SK-N-SH (cell line): ENCODE results near the gene PEX26. TPM values are rescaled to one million over a fixed set of nuclear protein-coding genes. Genes with fewer than 3 reads are reported as not detected.
"Not testable (repeated sequence)": the region's sequence is repeated elsewhere in the genome, so short reads cannot be mapped to it uniquely, and the experiment has no call there.

ENCODE experiments used
- CTCF ChIA-PET: fragments of 300-600, 350-600 bp; formaldehyde crosslinking; extraction: SDS; loops from one replicate; lab custom pipeline; 2021; lab: Yijun Ruan, JAX
- POLR2A ChIA-PET: fragments of 350-600 bp; sonication (Branson Sonifier 250); formaldehyde crosslinking; extraction: SDS; loops from one replicate; lab custom pipeline; 2020; ENCODE audit warnings: antibody characterized with exemption, inconsistent platforms; lab: Yijun Ruan, JAX
- DNase-seq: peaks from one replicate; pipeline ENCODE4 v3.0.0; 2012
- H2AFZ ChIP-seq: fragments of 200-600 bp; sonication (generic); 2 replicates; pipeline ENCODE4 v1.8.1; 2016; ENCODE audit warnings: antibody characterized with exemption, mild to moderate bottlenecking, low read depth
- H3F3A ChIP-seq: fragments of 200-600 bp; sonication (generic); replicated peaks from 2 replicates; pipeline ENCODE3; 2016; ENCODE audit warnings: antibody characterized with exemption, mild to moderate bottlenecking; ENCODE audit not compliant: insufficient read depth
- H3K27ac ChIP-seq, 2 experiments: fragments of 200-500 bp in 1 of 2; fragments of 200-600 bp in 1 of 2; sonication (Bioruptor generic) in 1 of 2; sonication (generic), shearing (Covaris generic) in 1 of 2; 2 replicates each; pipeline versions ENCODE4 v1.5.1 to v1.6.1; 2014 to 2016; ENCODE audit warnings: low read depth in 2 of 2, inconsistent platforms in 1 of 2, low read length in 1 of 2, mild to moderate bottlenecking in 1 of 2, mixed read lengths in 1 of 2
- H3K27me3 ChIP-seq: fragments of 200-600 bp; sonication (generic), shearing (Covaris generic); 2 replicates; pipeline ENCODE4 v1.6.1; 2016; ENCODE audit warnings: mixed run types; ENCODE audit not compliant: insufficient read depth
- H3K36me3 ChIP-seq, 2 experiments: fragments of 200-500 bp in 1 of 2; fragments of 200-600 bp in 1 of 2; sonication (Bioruptor generic) in 1 of 2; sonication (generic) in 1 of 2; replicated peaks in 1 of 2; 2 replicates each; pipeline versions ENCODE3 to v1.5.1; 2014 to 2016; ENCODE audit warnings: low read length in 1 of 2, mild to moderate bottlenecking in 1 of 2; ENCODE audit not compliant: insufficient read depth in 2 of 2, control insufficient read depth in 1 of 2
- H3K4me1 ChIP-seq, 2 experiments: fragments of 200-500 bp in 1 of 2; fragments of 200-600 bp in 1 of 2; sonication (Bioruptor generic) in 1 of 2; sonication (generic), shearing (Covaris generic) in 1 of 2; 2 replicates each; pipeline versions ENCODE4 v1.5.1 to v1.6.1; 2014 to 2016; ENCODE audit warnings: low read depth in 1 of 2, low read length in 1 of 2, mixed run types in 1 of 2; ENCODE audit not compliant: insufficient read depth in 2 of 2, control insufficient read depth in 1 of 2
- H3K4me2 ChIP-seq: fragments of 200-600 bp; sonication (generic), shearing (Covaris generic); 2 replicates; pipeline ENCODE4 v1.6.1; 2017; ENCODE audit warnings: mixed run types
- H3K4me3 ChIP-seq, 2 experiments: fragments of 200-500 bp in 1 of 2; fragments of 200-600 bp in 1 of 2; sonication (Bioruptor generic) in 1 of 2; sonication (generic), shearing (Covaris generic) in 1 of 2; 2 replicates each; pipeline versions ENCODE4 v1.5.1 to v1.8.1; 2014 to 2016; ENCODE audit warnings: low read depth in 2 of 2, inconsistent platforms in 1 of 2, low read length in 1 of 2, mild to moderate bottlenecking in 1 of 2, mixed read lengths in 1 of 2, moderate library complexity in 1 of 2
- H3K79me2 ChIP-seq: fragments of 200-600 bp; sonication (generic); 2 replicates; pipeline ENCODE4 v1.8.1; 2017; ENCODE audit warnings: mild to moderate bottlenecking; ENCODE audit not compliant: insufficient read depth
- H3K9ac ChIP-seq: fragments of 200-600 bp; sonication (generic); 2 replicates; pipeline ENCODE4 v1.6.1; 2017; ENCODE audit warnings: mixed run types
- H3K9me2 ChIP-seq: fragments of 200-600 bp; sonication (generic); 2 replicates; pipeline ENCODE4 v1.6.1; 2017; ENCODE audit warnings: mixed run types
- H3K9me3 ChIP-seq: fragments of 200-600 bp; sonication (generic); 2 replicates; pipeline ENCODE4 v1.6.1; 2017; ENCODE audit warnings: mixed run types, mild to moderate bottlenecking, moderate library complexity
- H4K20me1 ChIP-seq: fragments of 200-600 bp; sonication (generic); 2 replicates; pipeline ENCODE4 v1.6.1; 2017; ENCODE audit warnings: mild to moderate bottlenecking, mixed run types; ENCODE audit not compliant: insufficient read depth
- ELF1 ChIP-seq: IDR thresholded peaks from 2 replicates; pipeline ENCODE4 v1.4.0; 2012
- EP300 ChIP-seq, 2 experiments: IDR thresholded peaks; 2 replicates each; pipeline versions ENCODE4 v1.4.0 to v1.6.1; 2012; ENCODE audit warnings: borderline replicate concordance in 1 of 2, low read depth in 1 of 2, low read length in 1 of 2
- FOSL2 ChIP-seq: IDR thresholded peaks from 2 replicates; pipeline ENCODE4 v1.4.0; 2012; ENCODE audit warnings: low read depth, mild to moderate bottlenecking, moderate library complexity, borderline replicate concordance
- FOXM1 ChIP-seq: IDR thresholded peaks from 2 replicates; pipeline ENCODE4 v1.4.0; 2012; ENCODE audit warnings: low read depth, mild to moderate bottlenecking
- MEF2A ChIP-seq: IDR thresholded peaks from 2 replicates; pipeline ENCODE4 v1.4.0; 2012; ENCODE audit warnings: low read depth, borderline replicate concordance
- MXI1 ChIP-seq: IDR thresholded peaks from 2 replicates; pipeline ENCODE4 v1.6.1; 2012; ENCODE audit warnings: mild to moderate bottlenecking, low read depth, low read length, improper control_type of control experiment
- RCOR1 ChIP-seq: fragments of 150-350 bp; IDR thresholded peaks from 2 replicates; pipeline ENCODE4 v1.6.1; 2017; ENCODE audit warnings: antibody characterized with exemption, low read length
- RFX5 ChIP-seq: IDR thresholded peaks from 2 replicates; pipeline ENCODE4 v1.6.1; 2012; ENCODE audit warnings: mild to moderate bottlenecking, improper control_type of control experiment, low read length
- YY1 ChIP-seq: IDR thresholded peaks from 2 replicates; pipeline ENCODE4 v1.4.0; 2012; ENCODE audit warnings: low read depth, mild to moderate bottlenecking
- WGBS: methylation state at CpG from one replicate; pipeline ENCODE4 v1.1.6; 2017; ENCODE audit warnings: low lambda C conversion rate; 5-methylcytosine and 5-hydroxymethylcytosine counted together
- polyA plus RNA-seq, 3 experiments: library from polyadenylated mRNA; depleted of rRNA; stranded (reverse); fragments of >200 nt; gene quantifications; 2 replicates each; pipeline ENCODE4 v1.2.3, GENCODE V29; 2012
- TF ChIP-seq, protein P1 (sequence below): fragments of 150-350 bp; IDR thresholded peaks from 2 replicates; pipeline ENCODE4 v1.6.1; 2017; ENCODE audit warnings: antibody characterized with exemption, low read length, low read depth, borderline replicate concordance
- TF ChIP-seq, protein P2 (sequence below): IDR thresholded peaks from 2 replicates; pipeline ENCODE4 v1.4.0; 2012; ENCODE audit warnings: low read depth
- TF ChIP-seq, protein P3 (sequence below): fragments of 150-350 bp; IDR thresholded peaks from 2 replicates; pipeline ENCODE4 v1.6.1; 2016; ENCODE audit warnings: mild to moderate bottlenecking, low read depth, low read length
- TF ChIP-seq, protein P4 (sequence below): fragments of 200-600 bp; sonication (generic); IDR thresholded peaks from 2 replicates; pipeline ENCODE4 v1.6.1; 2017; ENCODE audit warnings: antibody characterized with exemption, mild to moderate bottlenecking, moderate library complexity

Gene PEX26
- polyA plus RNA-seq, 1 of the 3 experiments (the other 2 are of a cell fraction): 13.0 TPM

DNA sequence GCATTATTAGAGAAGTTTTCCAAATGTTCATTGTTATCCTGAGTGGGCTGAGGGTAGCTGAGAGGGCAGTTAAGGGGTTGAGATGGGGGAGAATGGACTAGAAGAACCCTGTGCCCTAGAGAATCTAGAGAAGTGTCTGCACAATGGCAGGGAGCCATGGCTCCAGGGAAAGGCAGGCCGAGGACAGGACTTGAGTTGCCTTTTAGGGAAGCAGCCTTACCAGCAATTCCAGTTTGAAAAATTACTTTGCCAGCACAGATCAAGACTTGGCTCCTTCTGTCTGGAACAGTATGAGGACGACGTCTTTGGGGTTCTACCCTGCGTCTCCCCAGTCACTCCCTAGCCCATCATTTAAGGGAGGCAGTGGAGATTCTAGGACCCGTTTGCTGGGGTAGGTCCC is 27.7 kb upstream of the PEX26 start:
- WGBS: 87% methylated on average over 5 of the region's 5 CpGs
- no peaks in the 10 kb centered on the region for H4K20me1 ChIP-seq
- POLR2A ChIA-PET: no interaction called here
- no peak overlapping the region for H3K27ac ChIP-seq
- no peak for TF ChIP-seq ELF1
- no peak for TF ChIP-seq RFX5
- TF ChIP-seq FOSL2: no peak
- TF ChIP-seq EP300 (IDR thresholded peaks at IDR 0.05; ENCODE audit: borderline replicate concordance in 1 of 2, low read depth in 1 of 2, low read length in 1 of 2): no peak
- no peak for TF ChIP-seq MEF2A
- no peak for TF ChIP-seq FOXM1
- TF ChIP-seq RCOR1: no peak
- TF ChIP-seq YY1: no peak
- TF ChIP-seq MXI1: no peak
- TF ChIP-seq, protein P1, sequence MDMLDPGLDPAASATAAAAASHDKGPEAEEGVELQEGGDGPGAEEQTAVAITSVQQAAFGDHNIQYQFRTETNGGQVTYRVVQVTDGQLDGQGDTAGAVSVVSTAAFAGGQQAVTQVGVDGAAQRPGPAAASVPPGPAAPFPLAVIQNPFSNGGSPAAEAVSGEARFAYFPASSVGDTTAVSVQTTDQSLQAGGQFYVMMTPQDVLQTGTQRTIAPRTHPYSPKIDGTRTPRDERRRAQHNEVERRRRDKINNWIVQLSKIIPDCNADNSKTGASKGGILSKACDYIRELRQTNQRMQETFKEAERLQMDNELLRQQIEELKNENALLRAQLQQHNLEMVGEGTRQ: no peak
- TF ChIP-seq, protein P2, sequence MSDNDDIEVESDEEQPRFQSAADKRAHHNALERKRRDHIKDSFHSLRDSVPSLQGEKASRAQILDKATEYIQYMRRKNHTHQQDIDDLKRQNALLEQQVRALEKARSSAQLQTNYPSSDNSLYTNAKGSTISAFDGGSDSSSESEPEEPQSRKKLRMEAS: no peak
- TF ChIP-seq, protein P3, sequence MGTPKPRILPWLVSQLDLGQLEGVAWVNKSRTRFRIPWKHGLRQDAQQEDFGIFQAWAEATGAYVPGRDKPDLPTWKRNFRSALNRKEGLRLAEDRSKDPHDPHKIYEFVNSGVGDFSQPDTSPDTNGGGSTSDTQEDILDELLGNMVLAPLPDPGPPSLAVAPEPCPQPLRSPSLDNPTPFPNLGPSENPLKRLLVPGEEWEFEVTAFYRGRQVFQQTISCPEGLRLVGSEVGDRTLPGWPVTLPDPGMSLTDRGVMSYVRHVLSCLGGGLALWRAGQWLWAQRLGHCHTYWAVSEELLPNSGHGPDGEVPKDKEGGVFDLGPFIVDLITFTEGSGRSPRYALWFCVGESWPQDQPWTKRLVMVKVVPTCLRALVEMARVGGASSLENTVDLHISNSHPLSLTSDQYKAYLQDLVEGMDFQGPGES: no peak
- TF ChIP-seq, protein P4, sequence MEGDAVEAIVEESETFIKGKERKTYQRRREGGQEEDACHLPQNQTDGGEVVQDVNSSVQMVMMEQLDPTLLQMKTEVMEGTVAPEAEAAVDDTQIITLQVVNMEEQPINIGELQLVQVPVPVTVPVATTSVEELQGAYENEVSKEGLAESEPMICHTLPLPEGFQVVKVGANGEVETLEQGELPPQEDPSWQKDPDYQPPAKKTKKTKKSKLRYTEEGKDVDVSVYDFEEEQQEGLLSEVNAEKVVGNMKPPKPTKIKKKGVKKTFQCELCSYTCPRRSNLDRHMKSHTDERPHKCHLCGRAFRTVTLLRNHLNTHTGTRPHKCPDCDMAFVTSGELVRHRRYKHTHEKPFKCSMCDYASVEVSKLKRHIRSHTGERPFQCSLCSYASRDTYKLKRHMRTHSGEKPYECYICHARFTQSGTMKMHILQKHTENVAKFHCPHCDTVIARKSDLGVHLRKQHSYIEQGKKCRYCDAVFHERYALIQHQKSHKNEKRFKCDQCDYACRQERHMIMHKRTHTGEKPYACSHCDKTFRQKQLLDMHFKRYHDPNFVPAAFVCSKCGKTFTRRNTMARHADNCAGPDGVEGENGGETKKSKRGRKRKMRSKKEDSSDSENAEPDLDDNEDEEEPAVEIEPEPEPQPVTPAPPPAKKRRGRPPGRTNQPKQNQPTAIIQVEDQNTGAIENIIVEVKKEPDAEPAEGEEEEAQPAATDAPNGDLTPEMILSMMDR: no peak
- H3K4me3 ChIP-seq: no peak overlapping the region
- no peak overlapping the region for H2AFZ ChIP-seq
- H3K36me3 ChIP-seq: no peaks in the 10 kb centered on the region
- no peaks in the 10 kb centered on the region for H3K9me2 ChIP-seq
- no peak overlapping the region for H3K9ac ChIP-seq
- DNase-seq: no peak
- H3K4me1 ChIP-seq: no peaks in the 10 kb centered on the region; a peak in 1 of 4 replicates
- no peaks in the 10 kb centered on the region for H3K9me3 ChIP-seq
- no peak overlapping the region for H3K4me2 ChIP-seq
- no peaks in the 10 kb centered on the region for H3K27me3 ChIP-seq
- H3K79me2 ChIP-seq: no peaks in the 10 kb centered on the region
- CTCF ChIA-PET: no interaction called here
- H3F3A ChIP-seq: no peaks in the 10 kb centered on the region

DNA sequence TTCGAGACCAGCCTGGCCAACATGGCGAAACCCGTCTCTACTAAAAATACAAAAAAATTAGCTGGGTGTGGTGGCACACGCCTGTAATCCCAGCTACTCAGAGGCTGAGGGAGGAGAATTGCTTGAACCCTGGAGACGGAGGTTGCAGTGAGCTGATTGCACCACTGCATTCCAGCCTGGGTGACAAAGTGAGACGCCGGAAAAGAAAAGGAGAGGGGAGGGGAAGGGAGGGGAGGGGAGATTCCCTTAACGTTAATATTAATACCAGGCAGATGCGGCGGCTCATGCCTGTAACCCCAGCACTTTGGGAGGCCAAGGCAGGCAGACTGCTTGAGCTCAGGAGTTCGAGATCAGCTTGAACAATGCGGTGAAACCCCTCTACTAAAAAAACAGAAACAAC is 26.7 kb upstream of the PEX26 start:
- CTCF ChIA-PET: interaction anchor here (0.6 kb wide), 2 partner anchors 27 to 493 kb away, joined by 3 to 4 read pairs; partner anchors contain the start of gene MICAL3
- POLR2A ChIA-PET: interaction anchor here (0.6 kb wide), 1 partner anchor 11 kb away, joined by 4 read pairs; no protein-coding TSS in a partner anchor

DNA sequence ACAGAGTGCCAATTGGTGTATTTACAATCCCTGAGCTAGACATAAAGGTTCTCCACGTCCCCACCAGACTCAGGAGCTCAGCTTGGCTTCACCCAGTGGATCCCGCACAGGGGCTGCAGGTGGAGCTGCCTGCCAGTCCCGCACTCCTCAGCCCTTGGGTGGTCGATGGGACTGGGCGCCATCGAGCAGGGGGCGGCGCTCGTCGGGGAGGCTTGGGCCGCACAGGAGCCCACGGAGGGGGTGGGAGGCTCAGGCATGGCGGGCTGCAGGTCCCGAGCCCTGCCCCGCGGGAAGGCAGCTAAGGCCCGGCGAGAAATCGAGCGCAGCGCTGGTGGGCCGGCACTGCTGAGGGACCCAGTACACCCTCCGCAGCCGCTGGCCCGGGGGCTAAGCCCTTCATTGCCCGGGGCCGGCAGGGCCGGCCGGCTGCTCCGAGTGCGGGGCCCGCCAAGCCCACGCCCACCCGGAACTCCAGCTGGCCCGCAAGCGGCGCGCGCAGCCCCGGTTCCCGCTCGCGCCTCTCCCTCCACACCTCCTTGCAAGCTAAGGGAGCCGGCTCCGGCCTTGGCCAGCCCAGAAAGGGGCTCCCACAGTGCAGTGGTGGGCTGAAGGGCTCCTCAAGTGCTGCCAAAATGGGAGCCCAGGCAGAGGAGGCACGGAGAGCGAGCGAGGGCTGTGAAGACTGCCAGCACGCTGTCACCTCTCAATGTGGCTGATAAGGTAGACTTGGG is 24.4 kb upstream of the PEX26 start:
- H3K4me3 ChIP-seq, POLR2A ChIA-PET, H3K9me3 ChIP-seq, H3K9me2 ChIP-seq, DNase-seq, H3K4me2 ChIP-seq, H3K27ac ChIP-seq, H3K36me3 ChIP-seq, H2AFZ ChIP-seq, H3K79me2 ChIP-seq, H4K20me1 ChIP-seq, H3K9ac ChIP-seq, H3K27me3 ChIP-seq: not testable (repeated sequence)
- CTCF ChIA-PET: interaction anchor here (1.6 kb wide), 1 partner anchor 22 kb away, joined by 4 read pairs; no protein-coding TSS in a partner anchor
- Histone ChIP-seq H3F3A (peaks cover 15% of the 10 kb centered on the region), H3K4me1 (peaks cover 15 to 21% of the 10 kb centered on the region in 2 experiments; a peak in 3 of 4 replicates)
- 95% methylated on average over 4 of the region's 49 CpGs for WGBS

More for the DNA sequence above, 26.7 kb upstream of the PEX26 start:
- not testable (repeated sequence) for H3K4me2 ChIP-seq, H3K9me2 ChIP-seq, H3K27ac ChIP-seq, H2AFZ ChIP-seq, H3K36me3 ChIP-seq, H3K9me3 ChIP-seq, H3K4me3 ChIP-seq, H4K20me1 ChIP-seq, H3F3A ChIP-seq, H3K9ac ChIP-seq, H3K79me2 ChIP-seq, H3K27me3 ChIP-seq, DNase-seq
- H3K4me1 ChIP-seq: peaks cover 5 to 10% of the 10 kb centered on the region in 2 experiments; a peak in 3 of 4 replicates
- 85% methylated on average over 12 of the region's 12 CpGs for WGBS
